ENCODE data around the gene SLC25A3. TPM values are rescaled to one million over a fixed set of nuclear protein-coding genes. Genes with fewer than 3 reads are reported as not detected.

The SLC25A3 gene
- total and polyA plus RNA-seq, 4 donors = 223 to 400 (median 292) TPM

- Histone ChIP-seq H3K27ac (ENCODE audit: low read depth in 1 of 2, low read length in 2 of 2) (no peak overlapping the region), H3K4me1 (ENCODE audit: control insufficient read depth in 4 of 4, insufficient read depth in 4 of 4, low read length in 3 of 4) (peaks cover 0 to 10% (median 2%) of the 10 kb centered on the region in 4 donors), H3K27me3 (ENCODE audit: control insufficient read depth in 4 of 4, insufficient read depth in 4 of 4, low read length in 3 of 4) (no peaks in the 10 kb centered on the region), H3K9me3 (ENCODE audit: control insufficient read depth in 4 of 4, low read length in 3 of 4) (no peaks in the 10 kb centered on the region), H3K4me3 (ENCODE audit: low read depth in 1 of 3, low read length in 3 of 3) (no peak overlapping the region), H3K9ac (ENCODE audit: low read depth in 1 of 2, low read length in 2 of 2) (no peak overlapping the region), H3K36me3 (ENCODE audit: control insufficient read depth in 4 of 4, insufficient read depth in 3 of 4, low read depth in 1 of 4, low read length in 3 of 4) (no peaks in the 10 kb centered on the region)
- DNase-seq (ENCODE audit: low spot score) = no peak
- 84% methylated on average over 2 of the region's 2 CpGs for WGBS
- TF ChIP-seq GABPA (IDR thresholded peaks at IDR 0.05 in 1 of 2, conservative IDR thresholded peaks at IDR 0.05 in 1 of 2) (no peak), HNF4A (conservative IDR thresholded peaks at IDR 0.05) (no peak)
Observed at GRCh38 chr12:98578821-98579220, 14.7 kb upstream of the SLC25A3 start.

GRCh38 chr12:98579347-98579746 lies 14.1 kb upstream of the SLC25A3 start:
- H3K36me3 ChIP-seq (ENCODE audit: control insufficient read depth in 4 of 4, insufficient read depth in 3 of 4, low read depth in 1 of 4, low read length in 3 of 4) = no peaks in the 10 kb centered on the region
- no peak for DNase-seq (ENCODE audit: low spot score)
- no peaks in the 10 kb centered on the region for H3K9me3 ChIP-seq (ENCODE audit: control insufficient read depth in 4 of 4, low read length in 3 of 4)
- H3K27ac ChIP-seq (ENCODE audit: low read depth in 1 of 2, low read length in 2 of 2) = no peak overlapping the region
- no peaks in the 10 kb centered on the region for H3K27me3 ChIP-seq (ENCODE audit: control insufficient read depth in 4 of 4, insufficient read depth in 4 of 4, low read length in 3 of 4)
- H3K4me1 ChIP-seq (ENCODE audit: control insufficient read depth in 4 of 4, insufficient read depth in 4 of 4, low read length in 3 of 4) = peaks cover 0 to 6% (median 1%) of the 10 kb centered on the region in 4 donors
- no peak overlapping the region for H3K4me3 ChIP-seq (ENCODE audit: low read depth in 1 of 3, low read length in 3 of 3)
- TF ChIP-seq RXRA (IDR thresholded peaks at IDR 0.05) = no peak
- no peak for TF ChIP-seq SP1 (IDR thresholded peaks at IDR 0.05)
- no peak for TF ChIP-seq TAF1 (conservative IDR thresholded peaks at IDR 0.05)
- no peak for TF ChIP-seq FOXA1 (IDR thresholded peaks at IDR 0.05)
- TF ChIP-seq EGR1 (IDR thresholded peaks at IDR 0.05; ENCODE audit: low read depth in 2 of 2) = no peak
- no peak for TF ChIP-seq JUND (IDR thresholded peaks at IDR 0.05)
- no peak for TF ChIP-seq ZBTB33 (IDR thresholded peaks at IDR 0.05)
- no peak for TF ChIP-seq FOXA2 (IDR thresholded peaks at IDR 0.05)
- no peak overlapping the region for H3K9ac ChIP-seq (ENCODE audit: low read depth in 1 of 2, low read length in 2 of 2)
- 88% methylated on average over 5 of the region's 5 CpGs for WGBS

DNA sequence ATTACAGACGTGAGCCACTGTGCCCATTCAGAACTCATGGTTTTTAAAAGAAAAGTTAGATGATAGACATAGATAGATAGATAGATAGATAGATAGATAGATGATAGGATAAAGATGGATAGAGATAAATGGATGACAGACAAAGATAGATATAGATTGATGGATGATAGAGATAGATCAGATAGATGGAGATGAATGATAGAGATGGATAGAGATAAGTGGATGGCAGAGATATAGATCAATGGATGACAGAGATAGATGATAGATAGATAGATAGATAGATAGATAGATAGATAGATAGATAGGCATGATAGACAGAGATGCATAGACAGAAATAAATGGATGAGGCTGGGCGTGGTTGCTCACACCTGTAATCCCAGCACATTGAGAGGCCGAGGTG lies 13.7 kb upstream of the SLC25A3 start:
- TF ChIP-seq SP1 (IDR thresholded peaks at IDR 0.05) (no peak), HNF4A (conservative IDR thresholded peaks at IDR 0.05) (no peak), HNF4G (IDR thresholded peaks at IDR 0.05) (no peak), GABPA (IDR thresholded peaks at IDR 0.05 in 1 of 2, conservative IDR thresholded peaks at IDR 0.05 in 1 of 2) (no peak), ZBTB33 (IDR thresholded peaks at IDR 0.05) (no peak), NR2F2 (IDR thresholded peaks at IDR 0.05) (no peak), REST (IDR thresholded peaks at IDR 0.05) (no peak), FOXA1 (IDR thresholded peaks at IDR 0.05) (no peak), JUND (IDR thresholded peaks at IDR 0.05) (no peak), FOXA2 (IDR thresholded peaks at IDR 0.05) (no peak), RAD21 (IDR thresholded peaks at IDR 0.05) (no peak)
- TF ChIP-seq, protein P1, sequence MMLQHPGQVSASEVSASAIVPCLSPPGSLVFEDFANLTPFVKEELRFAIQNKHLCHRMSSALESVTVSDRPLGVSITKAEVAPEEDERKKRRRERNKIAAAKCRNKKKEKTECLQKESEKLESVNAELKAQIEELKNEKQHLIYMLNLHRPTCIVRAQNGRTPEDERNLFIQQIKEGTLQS (IDR thresholded peaks at IDR 0.05) = no peak
- TF ChIP-seq, protein P2, sequence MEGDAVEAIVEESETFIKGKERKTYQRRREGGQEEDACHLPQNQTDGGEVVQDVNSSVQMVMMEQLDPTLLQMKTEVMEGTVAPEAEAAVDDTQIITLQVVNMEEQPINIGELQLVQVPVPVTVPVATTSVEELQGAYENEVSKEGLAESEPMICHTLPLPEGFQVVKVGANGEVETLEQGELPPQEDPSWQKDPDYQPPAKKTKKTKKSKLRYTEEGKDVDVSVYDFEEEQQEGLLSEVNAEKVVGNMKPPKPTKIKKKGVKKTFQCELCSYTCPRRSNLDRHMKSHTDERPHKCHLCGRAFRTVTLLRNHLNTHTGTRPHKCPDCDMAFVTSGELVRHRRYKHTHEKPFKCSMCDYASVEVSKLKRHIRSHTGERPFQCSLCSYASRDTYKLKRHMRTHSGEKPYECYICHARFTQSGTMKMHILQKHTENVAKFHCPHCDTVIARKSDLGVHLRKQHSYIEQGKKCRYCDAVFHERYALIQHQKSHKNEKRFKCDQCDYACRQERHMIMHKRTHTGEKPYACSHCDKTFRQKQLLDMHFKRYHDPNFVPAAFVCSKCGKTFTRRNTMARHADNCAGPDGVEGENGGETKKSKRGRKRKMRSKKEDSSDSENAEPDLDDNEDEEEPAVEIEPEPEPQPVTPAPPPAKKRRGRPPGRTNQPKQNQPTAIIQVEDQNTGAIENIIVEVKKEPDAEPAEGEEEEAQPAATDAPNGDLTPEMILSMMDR (IDR thresholded peaks at IDR 0.05; ENCODE audit: low read depth, low read length, missing input control) = no peak
- TF ChIP-seq, protein P3, sequence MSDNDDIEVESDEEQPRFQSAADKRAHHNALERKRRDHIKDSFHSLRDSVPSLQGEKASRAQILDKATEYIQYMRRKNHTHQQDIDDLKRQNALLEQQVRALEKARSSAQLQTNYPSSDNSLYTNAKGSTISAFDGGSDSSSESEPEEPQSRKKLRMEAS (IDR thresholded peaks at IDR 0.05) = no peak
- Histone ChIP-seq H3K9me3 (ENCODE audit: control insufficient read depth in 4 of 4, low read length in 3 of 4) (no peaks in the 10 kb centered on the region), H3K4me1 (ENCODE audit: control insufficient read depth in 4 of 4, insufficient read depth in 4 of 4, low read length in 3 of 4) (peaks cover 0 to 2% (median 0%) of the 10 kb centered on the region in 4 donors), H3K27ac (ENCODE audit: low read depth in 1 of 2, low read length in 2 of 2) (no peak overlapping the region), H3K27me3 (ENCODE audit: control insufficient read depth in 4 of 4, insufficient read depth in 4 of 4, low read length in 3 of 4) (no peaks in the 10 kb centered on the region), H3K4me3 (ENCODE audit: low read depth in 1 of 3, low read length in 3 of 3) (no peak overlapping the region), H3K9ac (ENCODE audit: low read depth in 1 of 2, low read length in 2 of 2) (no peak overlapping the region), H3K36me3 (ENCODE audit: control insufficient read depth in 4 of 4, insufficient read depth in 3 of 4, low read depth in 1 of 4, low read length in 3 of 4) (no peaks in the 10 kb centered on the region)
- WGBS = 98% methylated on average over 3 of the region's 3 CpGs
- DNase-seq (ENCODE audit: low spot score) = no peak

Measured in liver (tissue), 9 donors.